ENCODE results near the gene EIF5AL1. TPM values are rescaled to one million over a fixed set of nuclear protein-coding genes. Genes with fewer than 3 reads are reported as not detected.

EIF5AL1 gene
- total RNA-seq, 1 experiment from 2014 or later, result 0.39 TPM

- no peak for DNase-seq
Observed at GRCh38 chr10:79492256-79492655, 20.1 kb upstream of the EIF5AL1 start.

More at GRCh38 chr10:79492256-79492655, 20.1 kb upstream of the EIF5AL1 start:
- Histone ChIP-seq H3K56ac (ENCODE audit: insufficient read length, low read depth, low read length) (no peak overlapping the region), H3K27me3 (ENCODE audit: insufficient read depth, low read length) (no peaks in the 10 kb centered on the region), H4K20me1 (ENCODE audit: control insufficient read depth, insufficient read depth, insufficient read length) (no peaks in the 10 kb centered on the region), H3K4ac (ENCODE audit: low read depth, low read length) (no peak overlapping the region), H4K91ac (ENCODE audit: insufficient read length, low read depth, low read length) (no peak overlapping the region), H3K18ac (ENCODE audit: insufficient read length, low read depth, low read length) (no peak overlapping the region), H2BK15ac (ENCODE audit: low read depth, low read length) (no peak overlapping the region), H3K79me2 (ENCODE audit: insufficient read depth, low read length) (no peaks in the 10 kb centered on the region), H3K14ac (ENCODE audit: insufficient read depth, low read length) (no peak overlapping the region), H2BK12ac (ENCODE audit: insufficient read length, low read depth, low read length) (no peak overlapping the region), H3K27ac (ENCODE audit: insufficient read length, low read depth, low read length) (no peak overlapping the region), H3K23me2 (ENCODE audit: insufficient read length, low read depth, low read length, poor library complexity, severe bottlenecking) (no peaks in the 10 kb centered on the region), H3T11ph (ENCODE audit: low read length) (no peak overlapping the region), H4K8ac (replicated peaks; ENCODE audit: insufficient read length, low read depth, low read length) (no peak overlapping the region), H3K23ac (ENCODE audit: insufficient read length, low read depth, low read length) (no peak overlapping the region), H4K5ac (ENCODE audit: insufficient read length, low read depth, low read length) (no peak overlapping the region), H3K4me1 (ENCODE audit: insufficient read depth, low read length) (no peaks in the 10 kb centered on the region; the same call in 1 of the 2 replicates), H3K9me3 (ENCODE audit: control insufficient read depth, low read depth, low read length) (no peaks in the 10 kb centered on the region), H2AFZ (ENCODE audit: low read length) (no peak overlapping the region), H3K4me2 (ENCODE audit: insufficient read depth, insufficient read length, low read length) (no peak overlapping the region), H3K9ac (ENCODE audit: extremely low read depth, insufficient read length, low read length) (no peak overlapping the region), H2BK5ac (ENCODE audit: insufficient read length, low read length) (no peak overlapping the region), H2BK20ac (ENCODE audit: low read depth, low read length, poor library complexity, severe bottlenecking) (no peak overlapping the region), H2AK5ac (ENCODE audit: insufficient read length, low read length) (no peak overlapping the region), H2BK120ac (ENCODE audit: low read depth, low read length, poor library complexity, severe bottlenecking) (no peak overlapping the region), H3K79me1 (ENCODE audit: insufficient read depth, low read depth, low read length, poor library complexity, severe bottlenecking) (no peaks in the 10 kb centered on the region)
- no CpG with 5 or more reads among the region's 6 CpGs for WGBS (ENCODE audit: extremely low coverage, insufficient read length, low lambda C conversion rate)
- H3K27me3 Mint-ChIP-seq (ENCODE audit: low read depth), result peaks cover 42% of the 10 kb centered on the region
- no peak for TF ChIP-seq CTCF (conservative IDR thresholded peaks at IDR 0.05)
- peaks cover 0 to 3% of the 10 kb centered on the region in 2 experiments; a peak in 2 of 5 replicates for H3K9me3 Mint-ChIP-seq
- H3K4me1 Mint-ChIP-seq, result peaks cover 7 to 17% of the 10 kb centered on the region in 2 experiments
- H3K27ac Mint-ChIP-seq, result no peak overlapping the region
- 0 out of 7 replicates have a peak, but pooled peaks cover 0 to 2% (median 0%) of the 10 kb centered on the region in 3 experiments for H3K36me3 Mint-ChIP-seq (ENCODE audit: insufficient read depth in 1 of 3, low read depth in 3 of 3)
- no peak overlapping the region for H3K4me3 Mint-ChIP-seq
